HFFc6 (cell line): ENCODE data around the gene YPEL4. TPM values are rescaled to one million over a fixed set of nuclear protein-coding genes. Genes with fewer than 3 reads are reported as not detected.

Experiments
- DNase-seq: peaks from one replicate; pipeline ENCODE4 v3.0.0-alpha.2; 2018
- H3K27ac Mint-ChIP-seq: 2 replicates; pipeline ENCODE4 v1.8.0; 2020; ENCODE audit warnings: mild to moderate bottlenecking, mixed read lengths
- H3K27me3 Mint-ChIP-seq: 2 replicates; pipeline ENCODE4 v1.8.0; 2021; ENCODE audit warnings: mild to moderate bottlenecking, moderate library complexity, mixed read lengths; ENCODE audit not compliant: insufficient read depth
- H3K36me3 Mint-ChIP-seq: 2 replicates; pipeline ENCODE4 v1.8.0; 2021; ENCODE audit warnings: low read depth, mixed read lengths
- H3K4me1 Mint-ChIP-seq: 2 replicates; pipeline ENCODE4 v1.8.0; 2020; ENCODE audit warnings: low read depth, mixed read lengths
- H3K4me3 Mint-ChIP-seq: 2 replicates; pipeline ENCODE4 v1.8.0; 2020; ENCODE audit warnings: mild to moderate bottlenecking, moderate library complexity, mixed read lengths
- H3K9me3 Mint-ChIP-seq: 2 replicates; pipeline ENCODE4 v1.8.0; 2020; ENCODE audit warnings: mild to moderate bottlenecking, mixed read lengths
- CTCF ChIP-seq: fragments of 200-600 bp; sonication (generic); IDR thresholded peaks from 2 replicates; pipeline ENCODE4 v1.5.0; 2021; ENCODE audit warnings: antibody characterized with exemption, mild to moderate bottlenecking
- total RNA-seq, 6 experiments: library from RNA; stranded (reverse); fragmentation: NEBNext Ultra II Directional; extraction: Animal tissue kit (Norgen Biotek cat#: 25700); gene quantifications; 2 replicates in 1 of 6; 3 replicates in 5 of 6; pipeline ENCODE4 v1.2.3, GENCODE V29; 2021

Gene YPEL4
- total RNA-seq, 6 experiments from 2014 or later, result 0.14 to 0.48 (median 0.28) TPM; not detected in 1

- Mint-ChIP-seq H3K27me3 (peaks cover 26% of the 10 kb centered on the region), H3K9me3 (no peaks in the 10 kb centered on the region), H3K4me1 (peaks cover 12% of the 10 kb centered on the region), H3K4me3 (no peak overlapping the region), H3K27ac (no peak overlapping the region), H3K36me3 (no peaks in the 10 kb centered on the region)
- DNase-seq, result no peak
- no peak for TF ChIP-seq CTCF
Observed at GRCh38 chr11:57601297-57601696, 48.4 kb downstream of the YPEL4 start.

- H3K36me3 Mint-ChIP-seq, result no peaks in the 10 kb centered on the region
- H3K27me3 Mint-ChIP-seq, result peaks cover 31% of the 10 kb centered on the region
- no peaks in the 10 kb centered on the region for H3K9me3 Mint-ChIP-seq
- no peak overlapping the region for H3K27ac Mint-ChIP-seq
- H3K4me1 Mint-ChIP-seq, result peaks cover 12% of the 10 kb centered on the region
- TF ChIP-seq CTCF, result no peak
- DNase-seq, result no peak
- no peak overlapping the region for H3K4me3 Mint-ChIP-seq
Observed at GRCh38 chr11:57599381-57599780, 50.3 kb downstream of the YPEL4 start.

GRCh38 chr11:57598831-57599155 lies 50.9 kb downstream of the YPEL4 start:
- no peaks in the 10 kb centered on the region for H3K9me3 Mint-ChIP-seq
- H3K27ac Mint-ChIP-seq, result no peak overlapping the region
- no peak for TF ChIP-seq CTCF
- no peak overlapping the region for H3K4me3 Mint-ChIP-seq
- peaks cover 12% of the 10 kb centered on the region for H3K4me1 Mint-ChIP-seq
- peaks cover 36% of the 10 kb centered on the region for H3K27me3 Mint-ChIP-seq
- H3K36me3 Mint-ChIP-seq, result no peaks in the 10 kb centered on the region
- DNase-seq, result no peak

- TF ChIP-seq CTCF, result no peak
- Mint-ChIP-seq H3K4me3 (peak overlapping the region; percentile 22), H3K36me3 (no peaks in the 10 kb centered on the region), H3K27ac (no peak overlapping the region), H3K27me3 (peaks cover 41% of the 10 kb centered on the region), H3K9me3 (no peaks in the 10 kb centered on the region), H3K4me1 (peaks cover 12% of the 10 kb centered on the region)
- DNase-seq, result no peak
Observed at GRCh38 chr11:57597916-57598830, 51.5 kb downstream of the YPEL4 start.

- H3K36me3 Mint-ChIP-seq, result no peaks in the 10 kb centered on the region
- H3K9me3 Mint-ChIP-seq, result no peaks in the 10 kb centered on the region
- DNase-seq, result no peak
- no peak for TF ChIP-seq CTCF
- H3K4me1 Mint-ChIP-seq, result peaks cover 12% of the 10 kb centered on the region
- peaks cover 46% of the 10 kb centered on the region for H3K27me3 Mint-ChIP-seq
- no peak within 1 kb of the TSS for H3K27ac Mint-ChIP-seq
- peak within 1 kb of the TSS; percentile 22 for H3K4me3 Mint-ChIP-seq
Observed at GRCh38 chr11:57597461-57597915, 52.2 kb downstream of the YPEL4 start, which contains the start of gene SERPING1. Gene SERPING1 (plus strand): TSS chr11:57597685. CDS start chr11:57598271, 586 bp downstream.
